Coronary artery (tissue), 2 donors: ENCODE data around the gene PHLPP2.

ENCODE experiments used
- DNase-seq: peaks from one replicate; pipeline ENCODE4 v3.0.0-alpha.2; 2017; ENCODE audit warnings: low spot score
- H3K27ac ChIP-seq, 2 donors: fragments of 200-600 bp; sonication (generic); one replicate each; pipeline ENCODE4 v1.5.1; 2016 to 2019
- H3K4me3 ChIP-seq: fragments of 200-600 bp; sonication (generic); 2 replicates; pipeline ENCODE4 v1.5.1; 2016; ENCODE audit warnings: mild to moderate bottlenecking, moderate library complexity
- TF ChIP-seq, protein P1 (sequence below): fragments of 200-600 bp; sonication (generic); IDR thresholded peaks from one replicate; pipeline ENCODE4 v1.5.1; 2019; ENCODE audit warnings: antibody characterized with exemption

The PHLPP2 gene, protein sequence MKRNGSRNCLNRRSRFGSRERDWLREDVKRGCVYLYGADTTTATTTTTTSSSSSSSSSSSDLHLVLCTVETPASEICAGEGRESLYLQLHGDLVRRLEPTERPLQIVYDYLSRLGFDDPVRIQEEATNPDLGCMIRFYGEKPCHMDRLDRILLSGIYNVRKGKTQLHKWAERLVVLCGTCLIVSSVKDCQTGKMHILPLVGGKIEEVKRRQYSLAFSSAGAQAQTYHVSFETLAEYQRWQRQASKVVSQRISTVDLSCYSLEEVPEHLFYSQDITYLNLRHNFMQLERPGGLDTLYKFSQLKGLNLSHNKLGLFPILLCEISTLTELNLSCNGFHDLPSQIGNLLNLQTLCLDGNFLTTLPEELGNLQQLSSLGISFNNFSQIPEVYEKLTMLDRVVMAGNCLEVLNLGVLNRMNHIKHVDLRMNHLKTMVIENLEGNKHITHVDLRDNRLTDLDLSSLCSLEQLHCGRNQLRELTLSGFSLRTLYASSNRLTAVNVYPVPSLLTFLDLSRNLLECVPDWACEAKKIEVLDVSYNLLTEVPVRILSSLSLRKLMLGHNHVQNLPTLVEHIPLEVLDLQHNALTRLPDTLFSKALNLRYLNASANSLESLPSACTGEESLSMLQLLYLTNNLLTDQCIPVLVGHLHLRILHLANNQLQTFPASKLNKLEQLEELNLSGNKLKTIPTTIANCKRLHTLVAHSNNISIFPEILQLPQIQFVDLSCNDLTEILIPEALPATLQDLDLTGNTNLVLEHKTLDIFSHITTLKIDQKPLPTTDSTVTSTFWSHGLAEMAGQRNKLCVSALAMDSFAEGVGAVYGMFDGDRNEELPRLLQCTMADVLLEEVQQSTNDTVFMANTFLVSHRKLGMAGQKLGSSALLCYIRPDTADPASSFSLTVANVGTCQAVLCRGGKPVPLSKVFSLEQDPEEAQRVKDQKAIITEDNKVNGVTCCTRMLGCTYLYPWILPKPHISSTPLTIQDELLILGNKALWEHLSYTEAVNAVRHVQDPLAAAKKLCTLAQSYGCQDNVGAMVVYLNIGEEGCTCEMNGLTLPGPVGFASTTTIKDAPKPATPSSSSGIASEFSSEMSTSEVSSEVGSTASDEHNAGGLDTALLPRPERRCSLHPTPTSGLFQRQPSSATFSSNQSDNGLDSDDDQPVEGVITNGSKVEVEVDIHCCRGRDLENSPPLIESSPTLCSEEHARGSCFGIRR (N-terminal part only)

DNA sequence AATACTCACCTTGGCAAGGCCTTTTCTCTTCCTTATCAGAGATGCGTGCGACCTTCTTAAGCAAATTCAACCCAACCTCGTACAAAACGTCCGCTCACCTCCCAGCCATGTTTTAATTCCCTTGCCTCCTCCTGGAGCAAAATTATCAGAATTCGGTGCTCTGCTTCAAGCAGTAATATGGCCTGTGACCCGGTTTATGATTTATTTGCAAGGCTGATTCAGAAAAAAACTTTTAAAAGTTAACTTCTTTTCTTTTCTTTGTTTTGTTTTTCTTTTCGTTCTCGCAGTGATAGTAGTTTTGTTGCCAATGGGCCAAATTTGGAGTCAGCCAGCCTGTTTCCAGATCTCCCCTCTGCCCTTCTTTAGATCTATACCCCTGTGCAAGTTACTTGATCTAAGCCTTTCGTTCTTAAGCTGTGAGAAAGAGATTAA, at the start of gene PHLPP2:
TSS of gene PHLPP2 (minus strand) at position 382 of the 432 bp plus-strand sequence. CDS start 9,906 bp downstream, outside the sequence.
- no peak for DNase-seq
- TF ChIP-seq, protein P1, sequence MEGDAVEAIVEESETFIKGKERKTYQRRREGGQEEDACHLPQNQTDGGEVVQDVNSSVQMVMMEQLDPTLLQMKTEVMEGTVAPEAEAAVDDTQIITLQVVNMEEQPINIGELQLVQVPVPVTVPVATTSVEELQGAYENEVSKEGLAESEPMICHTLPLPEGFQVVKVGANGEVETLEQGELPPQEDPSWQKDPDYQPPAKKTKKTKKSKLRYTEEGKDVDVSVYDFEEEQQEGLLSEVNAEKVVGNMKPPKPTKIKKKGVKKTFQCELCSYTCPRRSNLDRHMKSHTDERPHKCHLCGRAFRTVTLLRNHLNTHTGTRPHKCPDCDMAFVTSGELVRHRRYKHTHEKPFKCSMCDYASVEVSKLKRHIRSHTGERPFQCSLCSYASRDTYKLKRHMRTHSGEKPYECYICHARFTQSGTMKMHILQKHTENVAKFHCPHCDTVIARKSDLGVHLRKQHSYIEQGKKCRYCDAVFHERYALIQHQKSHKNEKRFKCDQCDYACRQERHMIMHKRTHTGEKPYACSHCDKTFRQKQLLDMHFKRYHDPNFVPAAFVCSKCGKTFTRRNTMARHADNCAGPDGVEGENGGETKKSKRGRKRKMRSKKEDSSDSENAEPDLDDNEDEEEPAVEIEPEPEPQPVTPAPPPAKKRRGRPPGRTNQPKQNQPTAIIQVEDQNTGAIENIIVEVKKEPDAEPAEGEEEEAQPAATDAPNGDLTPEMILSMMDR, result no peak
- Histone ChIP-seq H3K4me3 (peak within 1 kb of the TSS; percentile 80), H3K27ac (peak within 1 kb of the TSS; percentile 84 to 91)

DNA sequence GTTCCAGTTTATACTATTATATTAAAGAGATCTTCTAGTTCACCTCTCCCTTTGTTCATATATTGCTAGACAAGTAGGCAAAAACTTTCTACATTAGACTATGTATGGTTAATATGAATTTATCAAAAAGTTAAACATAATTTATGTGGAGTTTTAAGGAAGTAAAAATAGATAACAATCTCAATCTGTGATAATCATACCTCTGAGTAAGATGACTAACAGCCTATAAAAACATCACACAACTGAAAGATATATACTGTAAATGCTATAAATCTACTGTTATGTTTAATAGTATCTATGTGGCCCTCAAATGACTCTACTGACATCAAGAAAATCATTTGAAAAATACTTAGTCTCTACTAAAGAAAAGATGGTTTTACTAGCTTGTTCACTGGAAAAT, 47.1 kb upstream of the PHLPP2 start:
- no peak overlapping the region for H3K27ac ChIP-seq
- TF ChIP-seq, protein P1, result no peak
- DNase-seq, result no peak

DNA sequence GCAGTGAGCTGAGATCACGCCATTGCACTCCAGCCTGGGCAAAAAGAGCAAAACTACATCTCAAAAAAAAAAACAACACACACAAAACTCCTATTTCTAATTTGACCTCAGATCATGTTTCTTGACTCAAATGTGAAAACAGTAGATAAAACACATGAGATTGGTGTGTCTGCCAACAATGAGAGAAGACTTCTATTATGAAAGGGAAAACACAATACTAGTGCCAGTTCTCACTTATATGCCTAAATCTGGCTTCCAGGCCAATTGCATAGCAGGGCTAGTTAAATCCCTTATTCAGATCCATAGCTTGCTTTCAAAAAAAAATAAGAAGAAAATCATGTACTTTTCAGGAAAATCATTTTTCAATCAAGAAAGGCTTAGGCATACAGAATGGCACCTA, 44.7 kb upstream of the PHLPP2 start:
- Histone ChIP-seq H3K27ac (no peak overlapping the region), H3K4me3 (no peak overlapping the region)
- DNase-seq, result no peak
- TF ChIP-seq, protein P1, result no peak

More for the DNA sequence above, 47.1 kb upstream of the PHLPP2 start:
- no peak overlapping the region for H3K4me3 ChIP-seq

DNA sequence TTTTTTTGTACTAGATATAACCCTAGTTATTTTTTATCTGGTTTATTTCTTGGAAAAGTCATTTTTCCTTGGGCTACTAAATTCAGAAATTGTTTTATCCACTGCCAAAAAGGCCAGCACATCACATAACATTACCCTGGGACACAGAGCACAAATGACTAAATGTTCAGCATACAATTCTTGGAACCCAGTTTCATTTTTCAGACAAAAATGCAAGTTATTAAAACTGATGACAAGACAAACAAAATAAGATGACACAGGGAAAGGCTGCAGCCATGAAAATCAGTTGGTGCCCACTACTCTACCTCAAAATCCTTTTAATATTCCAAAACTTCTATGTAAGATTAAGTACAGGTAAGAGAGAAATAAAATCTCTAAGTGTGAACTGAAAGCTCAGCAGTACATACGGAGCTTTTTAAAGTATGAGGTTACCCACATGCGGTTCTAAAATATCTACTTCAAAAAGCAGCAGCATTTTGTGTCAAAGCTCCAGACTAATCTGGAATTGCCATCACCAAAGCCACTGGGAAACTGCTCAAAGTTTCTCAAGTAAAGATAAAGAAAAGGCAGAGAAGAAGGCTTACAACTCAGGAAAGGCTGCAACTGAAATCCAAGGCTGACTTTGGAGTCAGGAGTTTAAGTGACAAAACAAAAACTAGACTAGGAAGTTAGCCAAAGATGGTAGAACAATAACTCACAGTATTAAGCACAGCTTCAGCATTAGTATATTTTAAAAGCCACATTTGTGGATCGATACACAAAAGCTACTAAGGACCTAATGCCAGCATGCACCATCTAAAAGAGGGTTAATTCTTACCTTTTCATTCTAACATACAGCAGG, 42.8 kb upstream of the PHLPP2 start:
- no peak for DNase-seq
- H3K4me3 ChIP-seq, result no peak overlapping the region
- H3K27ac ChIP-seq, result no peak overlapping the region
- TF ChIP-seq, protein P1, result no peak

DNA sequence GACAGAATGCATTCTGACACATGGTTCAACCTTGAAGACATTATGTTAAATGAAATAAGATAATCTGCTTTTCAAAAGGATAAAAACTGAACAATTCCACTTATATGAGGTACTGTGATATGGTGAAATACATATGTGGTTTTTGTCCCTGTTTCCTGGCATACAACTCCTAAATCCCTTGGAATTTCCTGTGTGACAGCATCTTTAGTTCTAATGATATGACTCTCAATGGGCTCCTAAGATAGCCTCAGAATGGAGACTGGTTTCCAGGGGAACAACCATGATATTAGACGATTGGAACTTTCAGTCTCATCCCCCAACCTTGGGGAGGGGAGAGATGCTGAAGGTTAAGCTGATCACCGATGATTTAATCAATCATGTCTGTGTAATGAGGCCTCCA, 37.7 kb upstream of the PHLPP2 start:
- TF ChIP-seq, protein P1, result no peak
- Histone ChIP-seq H3K27ac (no peak overlapping the region), H3K4me3 (no peak overlapping the region)
- DNase-seq, result no peak

DNA sequence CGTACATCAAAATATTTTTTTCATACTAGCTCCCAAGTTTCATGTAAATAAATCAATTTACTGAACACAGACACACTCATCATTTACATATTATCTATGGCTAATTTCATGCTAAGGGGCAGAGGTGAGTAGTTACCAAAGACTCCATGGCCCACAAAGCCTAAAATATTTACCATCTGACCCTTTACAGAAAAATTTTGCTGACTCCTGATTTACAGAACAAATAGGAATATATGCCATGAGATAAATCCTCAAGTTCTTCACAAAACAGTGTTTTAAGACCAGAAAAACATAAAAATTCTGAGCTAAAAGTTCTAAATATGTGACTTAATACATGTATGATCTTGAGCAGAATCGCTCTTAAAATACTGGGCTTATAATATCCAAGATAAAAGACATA, 36.6 kb upstream of the PHLPP2 start:
- DNase-seq, result no peak
- H3K27ac ChIP-seq, result no peak overlapping the region
- TF ChIP-seq, protein P1, result no peak
- H3K4me3 ChIP-seq, result no peak overlapping the region
